ENCODE data around the gene C14orf119.

The C14orf119 gene

DNA sequence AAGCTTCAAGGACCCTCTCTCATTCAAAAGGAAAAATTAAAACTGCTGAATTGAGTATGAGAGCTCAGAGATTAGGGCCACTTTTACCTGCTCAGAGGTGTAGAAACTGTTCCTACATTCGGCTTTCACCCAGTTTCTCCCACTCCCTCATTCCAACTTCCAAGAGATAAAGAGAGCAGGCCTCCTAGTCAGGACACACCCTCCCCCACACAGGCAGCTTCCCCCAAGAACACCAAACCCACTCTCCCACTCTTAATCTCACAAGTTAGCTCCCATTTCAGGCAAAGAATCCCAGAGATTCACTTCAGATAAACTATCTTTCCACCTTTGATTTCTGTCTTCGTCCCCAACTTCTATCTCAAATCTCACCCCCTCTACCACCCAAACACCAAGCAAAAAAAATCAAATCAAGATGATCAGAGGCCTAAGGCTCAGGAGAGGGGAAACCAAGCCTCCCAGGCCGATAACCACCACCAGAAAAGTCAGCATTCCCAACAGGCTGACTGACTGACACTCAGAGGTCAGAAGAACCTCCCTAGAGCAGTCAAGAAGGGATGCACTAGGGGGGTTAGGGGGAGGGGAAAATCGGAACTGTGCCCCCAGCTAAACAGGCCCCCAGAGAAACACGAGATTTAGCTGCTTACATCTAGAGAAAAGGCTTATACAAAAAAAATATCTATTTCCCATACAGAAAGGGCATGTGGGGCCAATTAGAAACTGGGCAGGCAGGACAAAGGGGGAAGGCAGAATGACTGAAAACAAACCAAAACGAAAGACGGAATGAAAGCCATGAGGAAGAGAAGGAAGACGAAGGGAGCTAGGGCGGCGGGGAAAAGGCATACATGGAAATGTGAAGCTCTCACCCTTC is 24.8 kb upstream of the C14orf119 start:
- H3K9me3 ChIP-seq (ENCODE audit: control insufficient read depth in 5 of 5, low read length in 5 of 5), result no peaks in the 10 kb centered on the region
- H3K27me3 ChIP-seq (ENCODE audit: control insufficient read depth in 5 of 5, insufficient read depth in 4 of 5, low read length in 5 of 5), result no peaks in the 10 kb centered on the region
- H3K36me3 ChIP-seq (ENCODE audit: control insufficient read depth in 5 of 5, insufficient read depth in 5 of 5, low read length in 5 of 5), result peaks cover 17 to 60% (median 52%) of the 10 kb centered on the region in 5 donors
- H3K27ac ChIP-seq (ENCODE audit: low read depth, low read length), result peak overlapping the region; percentile 90
- peak overlapping the region; percentile 72 to 91 (median 80) for H3K4me3 ChIP-seq (ENCODE audit: low read depth in 1 of 5, low read length in 5 of 5)
- peak overlapping the region; percentile 79 to 92 (median 90) for H3K9ac ChIP-seq (ENCODE audit: low read length in 5 of 5)
- H3K4me1 ChIP-seq (ENCODE audit: control insufficient read depth in 5 of 5, insufficient read depth in 5 of 5, low read length in 5 of 5), result peaks cover 3 to 35% (median 28%) of the 10 kb centered on the region in 5 donors

DNA sequence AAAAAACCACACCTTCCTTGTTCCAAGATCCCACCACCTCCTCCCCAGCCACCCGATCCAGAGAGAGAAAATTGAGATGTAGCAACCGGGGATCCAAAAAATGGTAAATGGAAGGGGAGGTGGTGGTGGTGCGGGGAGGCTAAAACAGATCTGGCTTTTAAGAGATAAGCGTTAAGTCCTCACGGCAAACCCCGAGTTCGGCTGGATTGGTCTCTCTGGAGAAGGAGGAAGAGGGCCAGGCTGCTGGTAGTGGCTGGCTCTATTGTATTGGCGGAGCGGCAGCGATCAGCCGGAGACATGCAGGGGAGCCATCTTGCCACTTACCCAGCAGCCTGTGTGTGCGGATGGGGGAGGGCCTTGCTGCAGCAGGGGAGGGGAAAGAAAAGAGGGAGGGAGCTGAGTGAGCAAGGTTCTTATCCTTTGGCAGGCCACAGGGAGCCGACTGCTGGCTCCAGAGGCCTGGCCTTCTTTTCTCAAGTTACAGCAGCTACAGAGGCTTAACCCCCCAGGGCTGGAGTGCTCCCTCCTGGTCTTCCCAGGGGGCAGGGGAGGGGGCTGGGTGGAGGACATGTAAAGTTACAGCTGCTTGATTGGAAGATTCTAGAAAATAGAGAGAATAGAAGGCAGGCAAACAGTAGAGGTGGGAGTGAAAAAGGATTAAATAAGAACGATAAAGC is 23.9 kb upstream of the C14orf119 start:
- Histone ChIP-seq H3K36me3 (ENCODE audit: control insufficient read depth in 5 of 5, insufficient read depth in 5 of 5, low read length in 5 of 5) (peaks cover 22 to 60% (median 52%) of the 10 kb centered on the region in 5 donors), H3K27me3 (ENCODE audit: control insufficient read depth in 5 of 5, insufficient read depth in 4 of 5, low read length in 5 of 5) (no peaks in the 10 kb centered on the region), H3K9ac (ENCODE audit: low read length in 5 of 5) (peak overlapping the region; percentile 79 to 92 (median 90))

DNA sequence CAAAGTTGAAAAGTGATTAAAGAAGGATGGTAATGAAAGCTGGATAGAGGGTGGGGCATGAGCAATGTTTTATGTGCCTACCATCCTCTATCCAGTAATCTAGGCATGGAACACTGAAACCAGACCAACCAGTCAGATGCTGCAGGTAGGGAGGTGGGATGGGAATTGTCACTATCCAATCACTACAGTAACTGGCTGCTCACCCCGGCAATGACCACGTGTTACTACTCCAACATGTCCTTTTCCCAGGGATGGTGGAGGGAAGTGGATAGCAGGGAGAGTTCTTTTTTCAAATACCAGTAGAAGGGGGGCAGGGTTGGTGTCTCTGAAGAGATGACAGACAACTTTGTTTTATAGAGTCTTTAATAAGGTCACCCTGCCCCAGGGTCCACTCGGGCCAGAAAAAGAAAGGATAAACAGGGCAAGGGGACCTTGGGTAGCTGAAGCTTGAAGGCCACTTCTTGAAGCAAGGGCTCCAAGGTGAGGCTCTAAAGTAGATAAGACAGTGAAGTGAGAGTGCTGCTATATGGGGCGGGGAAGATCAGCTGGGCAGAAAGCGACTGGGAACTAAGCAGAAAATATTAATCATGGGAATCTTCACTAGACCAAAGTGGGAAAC is 23.3 kb upstream of the C14orf119 start:
- Histone ChIP-seq H3K27ac (ENCODE audit: low read depth, low read length) (peak overlapping the region; percentile 90), H3K36me3 (ENCODE audit: control insufficient read depth in 5 of 5, insufficient read depth in 5 of 5, low read length in 5 of 5) (peaks cover 25 to 60% (median 50%) of the 10 kb centered on the region in 5 donors), H3K4me3 (ENCODE audit: low read depth in 1 of 5, low read length in 5 of 5) (peak overlapping the region in 4 of 5 donors; percentile 78 to 91 (median 80)), H3K27me3 (ENCODE audit: control insufficient read depth in 5 of 5, insufficient read depth in 4 of 5, low read length in 5 of 5) (no peaks in the 10 kb centered on the region), H3K9ac (ENCODE audit: low read length in 5 of 5) (peak overlapping the region; percentile 79 to 92 (median 90)), H3K9me3 (ENCODE audit: control insufficient read depth in 5 of 5, low read length in 5 of 5) (no peaks in the 10 kb centered on the region), H3K4me1 (ENCODE audit: control insufficient read depth in 5 of 5, insufficient read depth in 5 of 5, low read length in 5 of 5) (peaks cover 3 to 39% (median 34%) of the 10 kb centered on the region in 5 donors)

More for the DNA sequence above, 23.9 kb upstream of the C14orf119 start:
- Histone ChIP-seq H3K4me1 (ENCODE audit: control insufficient read depth in 5 of 5, insufficient read depth in 5 of 5, low read length in 5 of 5) (peaks cover 3 to 35% (median 28%) of the 10 kb centered on the region in 5 donors), H3K9me3 (ENCODE audit: control insufficient read depth in 5 of 5, low read length in 5 of 5) (no peaks in the 10 kb centered on the region), H3K4me3 (ENCODE audit: low read depth in 1 of 5, low read length in 5 of 5) (peak overlapping the region; percentile 72 to 91 (median 80)), H3K27ac (ENCODE audit: low read depth, low read length) (peak overlapping the region; percentile 90)

DNA sequence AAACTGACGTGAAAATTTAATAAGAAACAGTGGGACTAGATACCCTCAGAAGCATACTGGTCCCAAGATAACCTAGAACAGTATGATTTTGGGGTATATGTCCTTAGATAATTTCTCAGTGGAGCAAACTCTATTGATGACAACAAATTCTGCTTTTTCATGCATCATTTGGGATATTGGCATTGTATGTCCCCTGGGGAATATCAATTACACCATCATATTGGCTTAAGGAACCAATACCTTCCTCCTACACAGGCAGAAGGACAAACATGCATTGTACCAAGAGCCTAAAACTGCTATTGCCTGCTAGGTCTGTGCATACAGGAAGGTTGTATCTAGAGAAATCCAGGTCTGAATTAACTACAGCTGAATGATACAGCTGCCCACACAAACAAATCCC is 20.4 kb upstream of the C14orf119 start:
- Histone ChIP-seq H3K9me3 (ENCODE audit: control insufficient read depth in 5 of 5, low read length in 5 of 5) (no peaks in the 10 kb centered on the region), H3K27me3 (ENCODE audit: control insufficient read depth in 5 of 5, insufficient read depth in 4 of 5, low read length in 5 of 5) (no peaks in the 10 kb centered on the region), H3K36me3 (ENCODE audit: control insufficient read depth in 5 of 5, insufficient read depth in 5 of 5, low read length in 5 of 5) (peaks cover 25 to 66% (median 53%) of the 10 kb centered on the region in 5 donors), H3K4me1 (ENCODE audit: control insufficient read depth in 5 of 5, insufficient read depth in 5 of 5, low read length in 5 of 5) (peaks cover 10 to 53% (median 51%) of the 10 kb centered on the region in 5 donors), H3K27ac (ENCODE audit: low read depth, low read length) (no peak overlapping the region), H3K9ac (ENCODE audit: low read length in 5 of 5) (no peak overlapping the region), H3K4me3 (ENCODE audit: low read depth in 1 of 5, low read length in 5 of 5) (no peak overlapping the region)

DNA sequence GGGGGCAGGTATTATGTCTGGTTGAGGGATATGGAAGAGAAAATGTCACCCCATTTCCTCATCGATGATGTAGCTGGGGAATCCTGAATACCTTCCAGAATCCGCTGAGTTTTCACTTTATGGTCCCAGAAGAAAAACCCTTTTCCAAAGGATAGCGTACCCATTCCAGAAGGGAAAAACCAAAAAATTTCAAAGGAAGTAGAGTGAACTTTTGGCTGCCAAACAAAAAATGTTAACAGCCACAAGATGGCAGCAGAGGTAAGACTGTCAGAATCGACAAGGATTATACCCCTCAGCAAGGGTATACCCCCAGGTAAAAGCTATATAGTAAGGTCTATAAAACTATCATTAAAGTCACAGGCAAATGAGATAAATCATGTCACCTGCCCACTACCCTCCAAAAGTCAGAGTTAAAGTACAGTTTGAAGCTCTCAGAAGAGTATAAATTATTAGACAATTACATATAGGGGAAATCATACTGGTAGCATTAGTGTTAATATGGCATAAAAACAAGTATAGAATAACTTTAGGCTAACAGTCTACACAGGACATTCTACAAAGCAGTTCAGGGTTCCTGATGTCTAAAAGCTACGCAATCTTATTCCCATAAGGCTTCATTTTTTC is 18.4 kb upstream of the C14orf119 start:
- Histone ChIP-seq H3K27ac (ENCODE audit: low read depth, low read length) (peak overlapping the region; percentile 99), H3K36me3 (ENCODE audit: control insufficient read depth in 5 of 5, insufficient read depth in 5 of 5, low read length in 5 of 5) (peaks cover 36 to 86% (median 71%) of the 10 kb centered on the region in 5 donors), H3K9ac (ENCODE audit: low read length in 5 of 5) (peak overlapping the region in 3 of 5 donors; percentile 35 to 82 (median 71)), H3K9me3 (ENCODE audit: control insufficient read depth in 5 of 5, low read length in 5 of 5) (no peaks in the 10 kb centered on the region), H3K4me1 (ENCODE audit: control insufficient read depth in 5 of 5, insufficient read depth in 5 of 5, low read length in 5 of 5) (peaks cover 8 to 35% (median 34%) of the 10 kb centered on the region in 5 donors), H3K27me3 (ENCODE audit: control insufficient read depth in 5 of 5, insufficient read depth in 4 of 5, low read length in 5 of 5) (no peaks in the 10 kb centered on the region), H3K4me3 (ENCODE audit: low read depth in 1 of 5, low read length in 5 of 5) (no peak overlapping the region)

DNA sequence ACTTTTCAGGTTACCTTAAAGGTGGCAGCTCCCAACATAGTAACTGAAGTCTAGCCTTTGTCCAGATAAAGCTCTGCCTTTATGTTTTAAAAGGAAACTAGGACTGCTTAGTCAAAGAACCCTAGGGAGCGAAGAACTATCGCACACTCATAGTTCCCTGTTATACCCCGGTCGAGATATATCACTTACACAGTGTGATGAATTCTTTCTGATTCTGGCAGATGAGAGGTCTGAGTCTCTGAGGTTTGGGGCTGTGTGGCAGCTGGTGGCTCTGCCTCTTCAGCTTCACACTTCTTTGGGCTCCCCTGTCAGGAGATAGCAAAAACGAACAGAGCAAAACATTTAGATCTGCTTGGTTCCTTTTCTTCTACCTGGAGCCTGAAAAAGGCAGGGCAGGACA is 17.3 kb upstream of the C14orf119 start:
- Histone ChIP-seq H3K4me3 (ENCODE audit: low read depth in 1 of 5, low read length in 5 of 5) (no peak overlapping the region), H3K36me3 (ENCODE audit: control insufficient read depth in 5 of 5, insufficient read depth in 5 of 5, low read length in 5 of 5) (peaks cover 30 to 87% (median 68%) of the 10 kb centered on the region in 5 donors), H3K9ac (ENCODE audit: low read length in 5 of 5) (peak overlapping the region; percentile 23 to 82 (median 63)), H3K27me3 (ENCODE audit: control insufficient read depth in 5 of 5, insufficient read depth in 4 of 5, low read length in 5 of 5) (no peaks in the 10 kb centered on the region), H3K4me1 (ENCODE audit: control insufficient read depth in 5 of 5, insufficient read depth in 5 of 5, low read length in 5 of 5) (peaks cover 8 to 36% (median 30%) of the 10 kb centered on the region in 5 donors), H3K9me3 (ENCODE audit: control insufficient read depth in 5 of 5, low read length in 5 of 5) (no peaks in the 10 kb centered on the region), H3K27ac (ENCODE audit: low read depth, low read length) (peak overlapping the region; percentile 99)

DNA sequence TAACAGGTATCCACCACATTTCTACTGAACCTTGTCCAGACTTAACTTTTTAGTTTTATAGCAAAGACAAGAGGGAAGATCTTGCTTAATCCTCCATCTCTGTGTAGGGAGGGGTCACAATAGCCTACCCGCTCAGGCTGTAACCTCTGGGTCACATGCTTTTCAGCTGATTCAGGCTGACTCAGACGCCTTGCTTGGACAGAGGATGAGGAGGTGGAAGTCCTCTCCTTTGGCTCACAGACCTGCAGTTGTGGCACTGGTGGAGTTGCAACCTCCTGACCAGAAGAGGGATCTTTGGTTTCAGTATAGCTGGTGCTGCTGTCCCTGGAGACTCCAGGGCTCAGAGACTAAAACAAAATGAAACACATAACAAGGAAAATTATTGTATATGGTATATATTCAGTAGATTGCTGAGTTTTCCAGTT is 16.6 kb upstream of the C14orf119 start:
- Histone ChIP-seq H3K4me3 (ENCODE audit: low read depth in 1 of 5, low read length in 5 of 5) (no peak overlapping the region), H3K9me3 (ENCODE audit: control insufficient read depth in 5 of 5, low read length in 5 of 5) (no peaks in the 10 kb centered on the region), H3K27me3 (ENCODE audit: control insufficient read depth in 5 of 5, insufficient read depth in 4 of 5, low read length in 5 of 5) (no peaks in the 10 kb centered on the region), H3K27ac (ENCODE audit: low read depth, low read length) (peak overlapping the region; percentile 99), H3K36me3 (ENCODE audit: control insufficient read depth in 5 of 5, insufficient read depth in 5 of 5, low read length in 5 of 5) (peaks cover 29 to 89% (median 65%) of the 10 kb centered on the region in 5 donors), H3K4me1 (ENCODE audit: control insufficient read depth in 5 of 5, insufficient read depth in 5 of 5, low read length in 5 of 5) (peaks cover 8 to 36% (median 30%) of the 10 kb centered on the region in 5 donors), H3K9ac (ENCODE audit: low read length in 5 of 5) (peak overlapping the region in 3 of 5 donors; percentile 71 to 82 (median 75))

DNA sequence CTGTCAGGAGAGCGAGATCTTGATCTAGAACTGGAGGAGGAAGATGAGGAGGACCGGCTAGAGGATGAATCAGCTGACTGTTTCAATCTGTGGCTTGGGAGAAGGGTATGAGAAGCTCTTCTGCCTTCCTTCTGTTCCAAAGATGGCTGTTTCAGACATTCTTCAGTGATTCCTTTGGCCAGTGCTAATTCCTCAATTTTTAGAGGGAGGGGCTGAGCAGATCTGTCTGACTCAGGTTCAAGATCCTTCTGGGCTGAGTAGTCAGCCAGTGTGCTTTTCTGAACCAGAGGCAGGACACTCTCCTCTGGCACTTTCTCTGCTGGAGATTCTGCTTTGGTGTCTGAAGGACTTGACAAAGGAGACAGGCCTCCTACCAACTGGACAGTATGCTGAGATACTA is 15.6 kb upstream of the C14orf119 start:
- H3K36me3 ChIP-seq (ENCODE audit: control insufficient read depth in 5 of 5, insufficient read depth in 5 of 5, low read length in 5 of 5), result peaks cover 28 to 93% (median 64%) of the 10 kb centered on the region in 5 donors
- H3K4me1 ChIP-seq (ENCODE audit: control insufficient read depth in 5 of 5, insufficient read depth in 5 of 5, low read length in 5 of 5), result peaks cover 8 to 36% (median 30%) of the 10 kb centered on the region in 5 donors
- no peaks in the 10 kb centered on the region for H3K9me3 ChIP-seq (ENCODE audit: control insufficient read depth in 5 of 5, low read length in 5 of 5)
- H3K27me3 ChIP-seq (ENCODE audit: control insufficient read depth in 5 of 5, insufficient read depth in 4 of 5, low read length in 5 of 5), result no peaks in the 10 kb centered on the region
- peak overlapping the region; percentile 99 for H3K27ac ChIP-seq (ENCODE audit: low read depth, low read length)
- H3K4me3 ChIP-seq (ENCODE audit: low read depth in 1 of 5, low read length in 5 of 5), result no peak overlapping the region
- peak overlapping the region in 3 of 5 donors; percentile 2 to 49 (median 29) for H3K9ac ChIP-seq (ENCODE audit: low read length in 5 of 5)

DNA sequence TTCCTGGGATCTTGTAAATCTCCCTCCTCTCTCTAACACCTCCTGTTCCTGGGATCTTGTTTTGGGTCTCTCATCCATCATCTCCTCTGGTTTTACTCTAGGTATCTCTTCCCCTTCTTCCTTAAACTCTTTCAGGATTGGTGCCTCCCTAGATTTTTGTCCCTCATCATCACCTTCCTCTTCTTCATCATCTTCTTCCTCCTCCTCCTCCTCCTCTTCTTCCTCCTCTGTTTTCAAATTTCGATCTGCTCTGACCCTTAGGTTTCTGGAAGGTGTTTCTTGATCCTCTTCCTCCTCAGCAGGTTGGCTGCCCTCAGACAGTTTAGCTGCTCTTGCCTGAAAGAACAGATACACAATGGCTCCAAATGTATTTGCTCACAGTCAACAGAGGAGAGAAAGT is 14.8 kb upstream of the C14orf119 start:
- Histone ChIP-seq H3K36me3 (ENCODE audit: control insufficient read depth in 5 of 5, insufficient read depth in 5 of 5, low read length in 5 of 5) (peaks cover 25 to 93% (median 65%) of the 10 kb centered on the region in 5 donors), H3K4me3 (ENCODE audit: low read depth in 1 of 5, low read length in 5 of 5) (no peak overlapping the region), H3K4me1 (ENCODE audit: control insufficient read depth in 5 of 5, insufficient read depth in 5 of 5, low read length in 5 of 5) (peaks cover 8 to 36% (median 30%) of the 10 kb centered on the region in 5 donors), H3K9ac (ENCODE audit: low read length in 5 of 5) (peak overlapping the region in 1 of 5 donors; percentile 2), H3K27me3 (ENCODE audit: control insufficient read depth in 5 of 5, insufficient read depth in 4 of 5, low read length in 5 of 5) (no peaks in the 10 kb centered on the region), H3K9me3 (ENCODE audit: control insufficient read depth in 5 of 5, low read length in 5 of 5) (no peaks in the 10 kb centered on the region), H3K27ac (ENCODE audit: low read depth, low read length) (peak overlapping the region; percentile 99)
